ENCODE results near the gene MTFR2.
"Not testable (repeated sequence)": the region's sequence is repeated elsewhere in the genome, so short reads cannot be mapped to it uniquely, and the experiment has no call there.

Gene MTFR2

GRCh38 chr6:136235233-136235564 is 14.9 kb downstream of the MTFR2 start:
- DNase-seq (ENCODE audit: low spot score) = no peak

GRCh38 chr6:136232701-136233100 is 17.4 kb downstream of the MTFR2 start:
- DNase-seq (ENCODE audit: low spot score) = no peak

GRCh38 chr6:136230219-136230853 is 19.8 kb downstream of the MTFR2 start:
- no peak for DNase-seq (ENCODE audit: low spot score)

- DNase-seq (ENCODE audit: low spot score) = no peak
Observed at GRCh38 chr6:136228814-136229213, 21.3 kb downstream of the MTFR2 start.

GRCh38 chr6:136226674-136227377 is 23.3 kb downstream of the MTFR2 start:
- DNase-seq (ENCODE audit: low spot score) = no peak

- DNase-seq (ENCODE audit: low spot score) = peak; percentile 64
Observed at GRCh38 chr6:136226027-136226673, 24.0 kb downstream of the MTFR2 start.

GRCh38 chr6:136225496-136225895 is 24.6 kb downstream of the MTFR2 start:
- no peak for DNase-seq (ENCODE audit: low spot score)

- not testable (repeated sequence) for DNase-seq (ENCODE audit: low spot score)
Observed at GRCh38 chr6:136224974-136225373, 25.1 kb downstream of the MTFR2 start.

- DNase-seq (ENCODE audit: low spot score) = no peak
Observed at GRCh38 chr6:136216503-136217401, 33.4 kb downstream of the MTFR2 start.

GRCh38 chr6:136213853-136214252 is 36.3 kb downstream of the MTFR2 start:
- no peak for DNase-seq (ENCODE audit: low spot score)

- DNase-seq (ENCODE audit: low spot score) = no peak
Observed at GRCh38 chr6:136213012-136213539, 37.0 kb downstream of the MTFR2 start.

GRCh38 chr6:136212608-136213007 is 37.5 kb downstream of the MTFR2 start:
- no peak for DNase-seq (ENCODE audit: low spot score)

- no peak for DNase-seq (ENCODE audit: low spot score)
Observed at GRCh38 chr6:136210398-136211165, 39.5 kb downstream of the MTFR2 start.

GRCh38 chr6:136209496-136209895 is 40.6 kb downstream of the MTFR2 start:
- no peak for DNase-seq (ENCODE audit: low spot score)

- no peak for DNase-seq (ENCODE audit: low spot score)
Observed at GRCh38 chr6:136208783-136209182, 41.3 kb downstream of the MTFR2 start.

GRCh38 chr6:136201732-136202131 is 48.4 kb downstream of the MTFR2 start:
- DNase-seq (ENCODE audit: low spot score) = no peak

GRCh38 chr6:136192902-136193301 is 57.2 kb downstream of the MTFR2 start:
- DNase-seq (ENCODE audit: low spot score) = no peak

- DNase-seq (ENCODE audit: low spot score) = no peak
Observed at GRCh38 chr6:136191606-136192312, 58.4 kb downstream of the MTFR2 start.

GRCh38 chr6:136189104-136189503 is 61.0 kb downstream of the MTFR2 start:
- no peak for DNase-seq (ENCODE audit: low spot score)

GRCh38 chr6:136188486-136188885 is 61.6 kb downstream of the MTFR2 start:
- no peak for DNase-seq (ENCODE audit: low spot score)

GRCh38 chr6:136186363-136186762 is 63.7 kb downstream of the MTFR2 start:
- DNase-seq (ENCODE audit: low spot score) = no peak

Measured in LoVo (cell line).